Kidney epithelial cell (primary cell): ENCODE data around the gene MT3. TPM values are rescaled to one million over a fixed set of nuclear protein-coding genes. Genes with fewer than 3 reads are reported as not detected.

ENCODE experiments used
- DNase-seq: peaks from one replicate; pipeline ENCODE4 v3.0.0-alpha.2; 2010; ENCODE audit warnings: low read depth
- H3K27me3 ChIP-seq: 2 replicates; pipeline ENCODE4 v1.6.0; 2011; ENCODE audit warnings: low read length; ENCODE audit not compliant: control insufficient read depth, insufficient read depth
- H3K36me3 ChIP-seq: 2 replicates; pipeline ENCODE4 v1.5.1; 2011; ENCODE audit warnings: low read length; ENCODE audit not compliant: control insufficient read depth, insufficient read depth
- H3K4me3 ChIP-seq: 2 replicates; pipeline ENCODE4 v1.5.1; 2011; ENCODE audit warnings: low read depth, mild to moderate bottlenecking, control low read depth, low read length
- total RNA-seq: library from RNA; depleted of rRNA; stranded (reverse); fragments of >200 nt; gene quantifications from 2 replicates; pipeline ENCODE4 v1.2.3, GENCODE V29; 2015
- TF ChIP-seq, protein P1 (sequence below): IDR thresholded peaks from 2 replicates; pipeline ENCODE4 v1.5.1; 2011; ENCODE audit warnings: mild to moderate bottlenecking, moderate library complexity, low read length, control low read depth, inconsistent platforms; ENCODE audit not compliant: insufficient read depth, poor library complexity, severe bottlenecking

MT3 gene
- total RNA-seq, 1 donor from 2014 or later = not detected

DNA sequence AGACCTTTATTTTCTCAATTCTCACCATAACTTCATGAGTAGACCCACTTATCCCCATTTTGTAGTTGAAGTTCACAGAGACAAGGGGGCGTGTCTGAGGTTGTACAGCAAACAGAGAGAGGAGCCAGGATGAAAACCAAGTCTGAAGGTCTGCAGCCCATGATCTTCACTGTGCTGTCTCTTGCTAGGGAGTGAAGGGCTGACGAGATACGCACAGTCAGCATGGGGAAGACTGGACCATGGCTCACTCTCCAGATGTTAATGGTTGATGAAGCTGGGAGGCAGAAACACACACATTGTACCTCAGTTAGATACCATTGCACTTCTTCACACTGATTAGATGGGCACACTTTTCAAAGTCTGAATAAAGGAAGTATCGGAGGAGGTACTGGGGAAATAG, 30.2 kb upstream of the MT3 start:
- peaks cover 3% of the 10 kb centered on the region for H3K27me3 ChIP-seq
- no peaks in the 10 kb centered on the region for H3K36me3 ChIP-seq
- DNase-seq = no peak
- no peak overlapping the region for H3K4me3 ChIP-seq
- TF ChIP-seq, protein P1, sequence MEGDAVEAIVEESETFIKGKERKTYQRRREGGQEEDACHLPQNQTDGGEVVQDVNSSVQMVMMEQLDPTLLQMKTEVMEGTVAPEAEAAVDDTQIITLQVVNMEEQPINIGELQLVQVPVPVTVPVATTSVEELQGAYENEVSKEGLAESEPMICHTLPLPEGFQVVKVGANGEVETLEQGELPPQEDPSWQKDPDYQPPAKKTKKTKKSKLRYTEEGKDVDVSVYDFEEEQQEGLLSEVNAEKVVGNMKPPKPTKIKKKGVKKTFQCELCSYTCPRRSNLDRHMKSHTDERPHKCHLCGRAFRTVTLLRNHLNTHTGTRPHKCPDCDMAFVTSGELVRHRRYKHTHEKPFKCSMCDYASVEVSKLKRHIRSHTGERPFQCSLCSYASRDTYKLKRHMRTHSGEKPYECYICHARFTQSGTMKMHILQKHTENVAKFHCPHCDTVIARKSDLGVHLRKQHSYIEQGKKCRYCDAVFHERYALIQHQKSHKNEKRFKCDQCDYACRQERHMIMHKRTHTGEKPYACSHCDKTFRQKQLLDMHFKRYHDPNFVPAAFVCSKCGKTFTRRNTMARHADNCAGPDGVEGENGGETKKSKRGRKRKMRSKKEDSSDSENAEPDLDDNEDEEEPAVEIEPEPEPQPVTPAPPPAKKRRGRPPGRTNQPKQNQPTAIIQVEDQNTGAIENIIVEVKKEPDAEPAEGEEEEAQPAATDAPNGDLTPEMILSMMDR = no peak

DNA sequence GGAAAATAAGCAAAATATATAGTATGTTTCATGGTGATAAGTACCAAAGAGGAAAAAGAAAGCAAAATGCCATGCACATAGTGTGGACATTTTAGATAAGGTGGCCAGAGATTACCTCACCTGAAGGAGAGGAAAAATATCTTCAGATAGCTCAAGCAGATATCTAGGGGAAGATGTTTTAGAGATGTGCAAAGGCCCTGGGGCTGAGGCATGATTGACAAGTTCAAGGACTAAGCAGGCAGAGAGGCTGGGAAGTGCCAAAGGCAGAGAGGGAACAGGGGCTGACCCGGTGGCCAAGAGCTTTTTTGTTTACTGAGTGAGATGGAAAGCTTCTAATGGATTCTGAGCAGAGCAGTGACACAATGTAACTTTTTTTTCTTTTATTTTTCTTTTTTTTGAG, 28.9 kb upstream of the MT3 start:
- no peak for DNase-seq
- H3K27me3 ChIP-seq = peaks cover 3% of the 10 kb centered on the region
- H3K36me3 ChIP-seq = no peaks in the 10 kb centered on the region
- TF ChIP-seq, protein P1 = no peak
- H3K4me3 ChIP-seq = no peak overlapping the region

DNA sequence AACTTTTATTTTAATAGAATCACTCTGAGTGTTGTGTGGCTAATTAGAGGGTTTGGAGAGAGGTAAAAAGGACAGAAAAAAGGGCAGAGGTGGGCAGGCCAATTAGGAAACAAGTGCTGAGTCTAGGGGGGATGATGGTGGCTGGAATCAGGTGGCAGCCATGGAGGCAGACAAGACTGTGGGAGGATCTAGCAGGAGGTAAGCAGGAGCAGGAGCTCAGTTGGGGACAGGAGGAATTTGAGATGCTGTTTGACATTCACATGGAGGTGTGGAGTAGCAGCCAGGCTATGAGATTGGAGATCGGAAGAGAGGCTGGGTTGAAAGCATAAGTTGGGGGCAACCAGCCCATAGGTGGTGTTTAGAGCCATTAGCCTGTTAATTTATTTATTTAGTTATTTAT, 28.2 kb upstream of the MT3 start:
- no peaks in the 10 kb centered on the region for H3K36me3 ChIP-seq
- no peak for DNase-seq
- peaks cover 5% of the 10 kb centered on the region for H3K27me3 ChIP-seq
- TF ChIP-seq, protein P1 = no peak
- no peak overlapping the region for H3K4me3 ChIP-seq

DNA sequence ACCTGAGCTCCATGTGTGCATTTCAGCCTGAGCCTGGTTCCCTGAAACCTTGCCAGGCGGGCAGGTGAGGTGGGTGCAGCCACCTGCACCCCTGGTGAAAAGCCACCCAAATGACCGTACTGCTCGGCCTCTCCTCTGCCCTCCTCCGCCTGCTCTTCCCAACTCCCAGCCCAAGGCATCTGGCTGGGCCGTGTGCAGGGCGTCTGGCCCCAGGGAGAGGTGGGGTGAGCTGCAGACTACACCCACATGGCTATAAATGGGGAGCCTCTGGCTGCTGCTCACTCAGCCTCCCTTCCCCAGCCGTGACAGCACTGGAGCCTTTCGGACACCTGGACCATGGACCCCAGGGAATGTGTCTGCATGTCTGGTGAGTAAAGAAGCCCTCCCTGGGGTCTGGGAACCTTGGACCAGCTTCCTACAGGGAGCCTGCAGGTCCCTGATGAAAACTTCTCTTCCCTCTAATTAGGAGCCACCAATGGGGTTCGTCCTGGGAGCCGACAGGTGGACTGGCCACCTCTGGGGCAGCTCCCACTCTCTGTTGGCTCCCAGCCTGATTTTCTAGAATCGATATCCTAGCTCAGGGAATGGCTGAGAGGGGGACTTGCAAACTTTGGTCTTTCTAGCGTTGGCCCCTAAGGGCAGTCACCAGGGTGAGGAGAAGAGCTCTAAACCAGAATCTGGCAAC, 24.4 kb upstream of the MT3 start, which contains the start of gene MT4:
TSS of gene MT4 (plus strand) at position 281 of the 685 bp plus-strand sequence. CDS start at position 337, 56 bp downstream.
- H3K27me3 ChIP-seq = peaks cover 10% of the 10 kb centered on the region
- TF ChIP-seq, protein P1 = no peak
- H3K36me3 ChIP-seq = no peaks in the 10 kb centered on the region
- H3K4me3 ChIP-seq = no peak within 1 kb of the TSS
- DNase-seq = no peak

DNA sequence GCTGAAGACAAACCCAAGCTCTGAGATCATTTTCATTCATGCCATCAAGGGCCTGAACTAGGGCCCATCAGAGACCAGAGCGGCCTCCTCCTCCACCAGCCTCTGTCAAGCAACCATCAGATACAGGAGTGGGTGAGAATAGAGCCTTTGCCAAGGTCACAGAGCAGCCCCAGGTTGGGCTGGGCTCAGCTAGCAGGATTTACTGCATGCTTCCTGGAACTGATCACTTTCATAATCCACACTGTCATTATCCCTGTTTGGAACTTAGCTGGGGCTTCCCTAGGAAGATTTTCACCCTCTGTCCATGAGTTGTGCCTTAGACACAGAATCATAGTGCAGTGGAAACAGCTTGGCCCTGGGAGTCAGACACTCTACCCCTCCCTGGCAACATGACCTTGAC, 19.4 kb upstream of the MT3 start:
- TF ChIP-seq, protein P1 = no peak

DNA sequence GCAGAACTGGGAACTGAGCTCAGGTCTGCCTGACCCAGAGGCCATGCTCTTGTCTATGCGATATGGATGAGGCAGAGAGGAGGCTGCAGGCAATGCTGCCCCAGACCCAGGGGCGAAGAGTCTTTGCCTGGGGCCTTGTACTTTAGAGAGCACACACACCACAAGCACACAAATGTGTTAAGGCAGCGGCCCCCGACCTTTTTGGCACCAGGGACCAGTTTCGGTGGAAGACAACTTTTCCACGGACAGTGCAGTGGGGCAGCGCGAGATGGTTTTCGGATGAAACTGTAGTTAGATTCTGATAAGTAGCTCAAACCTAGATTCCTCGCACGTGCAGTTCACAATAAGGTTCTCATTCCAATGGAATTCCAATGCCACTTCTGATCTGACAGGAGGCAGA, 17.8 kb upstream of the MT3 start:
- DNase-seq = no peak
- H3K36me3 ChIP-seq = no peaks in the 10 kb centered on the region
- TF ChIP-seq, protein P1 = no peak

More for the DNA sequence above, 19.4 kb upstream of the MT3 start:
- no peaks in the 10 kb centered on the region for H3K36me3 ChIP-seq
- peaks cover 7% of the 10 kb centered on the region for H3K27me3 ChIP-seq
- H3K4me3 ChIP-seq = no peak overlapping the region
- DNase-seq = no peak

More for the DNA sequence above, 17.8 kb upstream of the MT3 start:
- Histone ChIP-seq H3K4me3 (no peak overlapping the region), H3K27me3 (peaks cover 5% of the 10 kb centered on the region)
